DND-41 (cell line): ENCODE data around the gene ASB16.
A peak's percentile ranks its signal among the peaks of the same experiment; 100 is the strongest.

Source experiments
- ATAC-seq: fragments of 200-7000 bp; cut with Tn5 transposase; 3 replicates; pipeline ENCODE4 v1.9.1; 2021; ENCODE audit warnings: low read depth; ENCODE audit not compliant: insufficient read depth
- DNase-seq: peaks from one replicate; pipeline ENCODE4 v3.0.0-alpha.2; 2020
- H2AFZ ChIP-seq: 2 replicates; pipeline ENCODE4 v1.6.0; 2012; ENCODE audit warnings: low read depth, low read length
- H3K27ac ChIP-seq: 2 replicates; pipeline ENCODE4 v1.5.1; 2012; ENCODE audit warnings: low read length, inconsistent platforms
- H3K27me3 ChIP-seq: fragments of 200-600 bp; sonication (generic); 2 replicates; pipeline ENCODE4 v1.6.0; 2012; ENCODE audit warnings: low read length, mild to moderate bottlenecking, inconsistent platforms; ENCODE audit not compliant: insufficient read depth, poor library complexity
- H3K36me3 ChIP-seq: 2 replicates; pipeline ENCODE4 v1.5.1; 2012; ENCODE audit warnings: low read length, inconsistent platforms; ENCODE audit not compliant: insufficient read depth
- H3K4me1 ChIP-seq: 2 replicates; pipeline ENCODE4 v1.5.1; 2012; ENCODE audit warnings: mild to moderate bottlenecking, low read length; ENCODE audit not compliant: insufficient read depth
- H3K4me2 ChIP-seq: 2 replicates; pipeline ENCODE4 v1.6.0; 2012; ENCODE audit warnings: mild to moderate bottlenecking, moderate library complexity, low read length, inconsistent platforms; ENCODE audit not compliant: insufficient read depth
- H3K4me3 ChIP-seq, 2 experiments: fragments of 200-600 bp in 1 of 2; shearing (Covaris generic) in 1 of 2; 2 replicates each; pipeline ENCODE4 v1.5.1; 2012 to 2016; ENCODE audit warnings: inconsistent platforms in 2 of 2, low read length in 2 of 2, mild to moderate bottlenecking in 2 of 2, low read depth in 1 of 2, moderate library complexity in 1 of 2
- H3K79me2 ChIP-seq: 2 replicates; pipeline ENCODE4 v1.6.0; 2012; ENCODE audit warnings: low read length, inconsistent platforms; ENCODE audit not compliant: insufficient read depth
- H3K9ac ChIP-seq: 2 replicates; pipeline ENCODE4 v1.6.0; 2012; ENCODE audit warnings: low read depth, mild to moderate bottlenecking, inconsistent platforms, low read length, moderate library complexity
- H3K9me3 ChIP-seq: 2 replicates; pipeline ENCODE4 v1.5.1; 2012; ENCODE audit warnings: low read length, moderate library complexity, mild to moderate bottlenecking, inconsistent platforms; ENCODE audit not compliant: insufficient read depth, severe bottlenecking
- H4K20me1 ChIP-seq: 2 replicates; pipeline ENCODE4 v1.6.0; 2012; ENCODE audit warnings: low read length; ENCODE audit not compliant: insufficient read depth
- EZH2 ChIP-seq: IDR thresholded peaks from 3 replicates; pipeline ENCODE4 v1.6.1; 2012; ENCODE audit warnings: borderline replicate concordance, low read depth, mild to moderate bottlenecking, moderate library complexity, low read length, inconsistent platforms; ENCODE audit not compliant: severe bottlenecking
- TF ChIP-seq, protein P1 (sequence below): IDR thresholded peaks from 2 replicates; pipeline ENCODE4 v1.5.1; 2012; ENCODE audit warnings: borderline replicate concordance, low read length, moderate library complexity, mild to moderate bottlenecking; ENCODE audit not compliant: poor library complexity, severe bottlenecking; ENCODE audit errors: extremely low read depth

Gene ASB16

DNA sequence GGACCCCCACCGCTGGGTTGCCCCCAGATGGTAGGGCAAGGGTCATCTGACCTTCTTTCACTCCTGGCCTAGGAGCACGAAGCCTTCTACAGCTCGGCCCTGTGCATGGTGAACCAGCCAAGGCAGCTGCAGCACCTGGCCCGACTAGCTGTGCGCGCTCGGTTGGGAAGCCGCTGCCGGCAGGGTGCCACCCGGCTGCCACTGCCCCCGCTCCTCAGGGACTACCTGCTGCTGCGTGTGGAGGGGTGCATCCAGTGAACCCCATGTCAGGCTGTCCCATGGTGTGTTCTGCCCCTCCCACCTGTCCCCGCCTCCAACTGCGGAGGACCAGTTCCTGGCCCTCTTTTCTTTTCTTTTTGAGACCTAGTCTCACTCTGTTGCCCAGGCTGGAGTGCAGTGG lies 7.6 kb downstream of the ASB16 start:
- no peak overlapping the region for H3K4me3 ChIP-seq
- peaks cover 25% of the 10 kb centered on the region for H3K79me2 ChIP-seq
- TF ChIP-seq, protein P1, sequence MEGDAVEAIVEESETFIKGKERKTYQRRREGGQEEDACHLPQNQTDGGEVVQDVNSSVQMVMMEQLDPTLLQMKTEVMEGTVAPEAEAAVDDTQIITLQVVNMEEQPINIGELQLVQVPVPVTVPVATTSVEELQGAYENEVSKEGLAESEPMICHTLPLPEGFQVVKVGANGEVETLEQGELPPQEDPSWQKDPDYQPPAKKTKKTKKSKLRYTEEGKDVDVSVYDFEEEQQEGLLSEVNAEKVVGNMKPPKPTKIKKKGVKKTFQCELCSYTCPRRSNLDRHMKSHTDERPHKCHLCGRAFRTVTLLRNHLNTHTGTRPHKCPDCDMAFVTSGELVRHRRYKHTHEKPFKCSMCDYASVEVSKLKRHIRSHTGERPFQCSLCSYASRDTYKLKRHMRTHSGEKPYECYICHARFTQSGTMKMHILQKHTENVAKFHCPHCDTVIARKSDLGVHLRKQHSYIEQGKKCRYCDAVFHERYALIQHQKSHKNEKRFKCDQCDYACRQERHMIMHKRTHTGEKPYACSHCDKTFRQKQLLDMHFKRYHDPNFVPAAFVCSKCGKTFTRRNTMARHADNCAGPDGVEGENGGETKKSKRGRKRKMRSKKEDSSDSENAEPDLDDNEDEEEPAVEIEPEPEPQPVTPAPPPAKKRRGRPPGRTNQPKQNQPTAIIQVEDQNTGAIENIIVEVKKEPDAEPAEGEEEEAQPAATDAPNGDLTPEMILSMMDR, result no peak
- no peak for TF ChIP-seq EZH2
- H3K4me1 ChIP-seq, result 0 out of 2 replicates have a peak, but pooled peaks cover 2% of the 10 kb centered on the region
- no peak overlapping the region for H3K9ac ChIP-seq
- no peaks in the 10 kb centered on the region for H3K27me3 ChIP-seq
- H2AFZ ChIP-seq, result no peak overlapping the region
- DNase-seq (no peak), ATAC-seq (peak; percentile 25; the same call in 1 of the 3 replicates)
- no peak overlapping the region for H3K27ac ChIP-seq
- H3K9me3 ChIP-seq, result no peaks in the 10 kb centered on the region
- H4K20me1 ChIP-seq, result peaks cover 29% of the 10 kb centered on the region; the same call in 1 of the 2 replicates
- no peak overlapping the region for H3K4me2 ChIP-seq
- peaks cover 48% of the 10 kb centered on the region for H3K36me3 ChIP-seq

DNA sequence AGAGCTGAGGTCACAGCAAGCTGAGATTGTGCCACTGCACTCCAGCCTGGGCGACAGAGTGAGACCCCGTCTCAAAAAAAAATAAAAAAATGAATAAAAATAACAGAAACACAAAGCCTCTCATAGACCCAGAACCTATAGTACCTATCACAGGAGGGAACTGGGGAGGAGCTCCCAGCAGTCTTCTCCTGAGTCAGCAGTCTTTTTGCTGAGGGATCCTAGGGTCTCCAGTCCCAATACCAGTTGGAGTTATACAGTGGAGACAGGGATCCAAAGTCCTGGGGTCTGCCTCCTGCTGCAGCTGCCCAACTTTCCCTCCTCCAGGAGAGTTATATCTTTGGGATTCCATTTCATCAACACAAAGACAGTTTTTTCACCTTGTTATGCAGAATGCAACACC lies 12.5 kb downstream of the ASB16 start:
- DNase-seq, result no peak
- Histone ChIP-seq H3K9ac (no peak overlapping the region), H3K4me2 (peak overlapping the region; percentile 27), H3K79me2 (peaks cover 64% of the 10 kb centered on the region), H3K9me3 (no peaks in the 10 kb centered on the region), H3K27me3 (no peaks in the 10 kb centered on the region), H3K36me3 (peaks cover 45% of the 10 kb centered on the region), H3K4me1 (peaks cover 35% of the 10 kb centered on the region), H3K27ac (no peak overlapping the region), H2AFZ (no peak overlapping the region), H3K4me3 (no peak overlapping the region), H4K20me1 (peaks cover 37% of the 10 kb centered on the region)
- no peak for ATAC-seq
- TF ChIP-seq, protein P1, result no peak
- TF ChIP-seq EZH2, result no peak

DNA sequence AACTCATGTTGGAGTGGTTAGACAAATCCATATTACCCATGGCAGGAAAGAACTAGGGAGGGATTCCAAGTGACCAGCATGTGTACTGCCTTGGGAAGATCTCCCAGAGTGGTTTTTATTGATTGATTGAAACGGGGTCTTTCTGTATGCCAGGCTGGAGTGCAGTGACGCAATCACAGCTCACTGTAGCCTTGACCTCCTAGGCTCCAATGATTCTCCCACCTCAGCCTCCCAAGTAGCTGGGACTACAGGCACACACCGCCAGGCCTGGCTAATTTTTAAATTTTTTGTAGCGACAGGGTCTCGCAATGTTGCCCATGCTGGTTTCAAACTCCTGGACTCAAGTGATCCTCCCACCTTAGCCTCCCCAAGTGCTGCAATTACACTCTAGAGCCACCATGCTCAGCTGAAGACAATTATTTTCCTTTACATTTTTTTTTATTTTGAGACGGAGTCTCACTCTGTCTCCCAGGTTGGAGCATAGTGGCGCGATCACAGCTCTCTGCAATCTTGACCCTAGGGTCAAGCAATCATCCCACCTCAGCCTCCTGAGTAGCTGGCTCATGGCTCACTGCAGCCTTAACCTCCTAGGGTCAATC lies 13.8 kb downstream of the ASB16 start:
- H3K4me3 ChIP-seq, result peak overlapping the region in 1 of 2 experiments; percentile 39; a peak in 1 of 4 replicates
- H3K9ac ChIP-seq, result peak overlapping the region; percentile 68; the same call in 1 of the 2 replicates
- TF ChIP-seq, protein P1, result no peak
- TF ChIP-seq EZH2, result no peak
- H4K20me1 ChIP-seq, result peaks cover 27% of the 10 kb centered on the region
- ATAC-seq (no peak), DNase-seq (no peak)
- peaks cover 72% of the 10 kb centered on the region for H3K79me2 ChIP-seq
- no peaks in the 10 kb centered on the region for H3K27me3 ChIP-seq
- H3K4me2 ChIP-seq, result peak overlapping the region; percentile 85
- peaks cover 46% of the 10 kb centered on the region for H3K4me1 ChIP-seq
- H3K9me3 ChIP-seq, result no peaks in the 10 kb centered on the region
- H2AFZ ChIP-seq, result no peak overlapping the region
- peaks cover 41% of the 10 kb centered on the region for H3K36me3 ChIP-seq
- H3K27ac ChIP-seq, result no peak overlapping the region
